GM23248 (cell line): ENCODE data around the gene SLC6A1. TPM values are rescaled to one million over a fixed set of nuclear protein-coding genes. Genes with fewer than 3 reads are reported as not detected.

Source experiments
- DNase-seq: peaks from one replicate; pipeline ENCODE4 v3.0.0-alpha.2; 2015
- H2AFZ ChIP-seq: fragments of 200-600 bp; sonication (generic); 2 replicates; pipeline ENCODE4 v1.6.1; 2016; ENCODE audit warnings: antibody characterized with exemption
- H3F3A ChIP-seq: fragments of 200-600 bp; sonication (generic); 2 replicates; pipeline ENCODE4 v1.6.1; 2016; ENCODE audit warnings: mild to moderate bottlenecking, antibody characterized with exemption, mixed run types; ENCODE audit not compliant: insufficient read depth
- H3K27ac ChIP-seq: fragments of 200-600 bp; sonication (generic); 2 replicates; pipeline ENCODE4 v1.5.1; 2016; ENCODE audit warnings: mild to moderate bottlenecking
- H3K27me3 ChIP-seq: fragments of 200-600 bp; sonication (generic); replicated peaks from 2 replicates; pipeline ENCODE4 v1.6.1; 2016; ENCODE audit warnings: mild to moderate bottlenecking; ENCODE audit not compliant: insufficient read depth
- H3K36me3 ChIP-seq: fragments of 200-600 bp; sonication (generic); 2 replicates; pipeline ENCODE4 v1.6.1; 2016; ENCODE audit warnings: low read depth, mild to moderate bottlenecking
- H3K4me1 ChIP-seq: fragments of 200-600 bp; sonication (generic); 2 replicates; pipeline ENCODE4 v1.6.1; 2016; ENCODE audit warnings: mild to moderate bottlenecking; ENCODE audit not compliant: insufficient read depth
- H3K4me2 ChIP-seq: fragments of 200-600 bp; sonication (generic); one replicate; pipeline ENCODE4 v1.6.1; 2016; ENCODE audit warnings: mild to moderate bottlenecking; ENCODE audit not compliant: unreplicated experiment
- H3K4me3 ChIP-seq: fragments of 200-600 bp; sonication (generic); 2 replicates; pipeline ENCODE4 v1.5.1; 2016; ENCODE audit warnings: mild to moderate bottlenecking
- H3K79me2 ChIP-seq: fragments of 200-600 bp; sonication (generic); 2 replicates; pipeline ENCODE4 v1.6.1; 2016; ENCODE audit warnings: mild to moderate bottlenecking; ENCODE audit not compliant: insufficient read depth
- H3K9ac ChIP-seq: fragments of 200-600 bp; sonication (generic); 2 replicates; pipeline ENCODE4 v1.6.1; 2016; ENCODE audit warnings: mild to moderate bottlenecking
- H3K9me2 ChIP-seq: fragments of 200-600 bp; sonication (generic); 2 replicates; pipeline ENCODE4 v1.6.1; 2016; ENCODE audit warnings: mixed run types, mild to moderate bottlenecking, moderate library complexity; ENCODE audit not compliant: insufficient read depth
- H3K9me3 ChIP-seq: fragments of 200-600 bp; sonication (generic); one replicate; pipeline ENCODE4 v1.6.1; 2017; ENCODE audit warnings: low read depth
- H4K20me1 ChIP-seq: fragments of 200-600 bp; sonication (generic); 2 replicates; pipeline ENCODE4 v1.6.0; 2016; ENCODE audit not compliant: insufficient read depth
- EZH2 ChIP-seq: fragments of 200-600 bp; sonication (generic); IDR thresholded peaks from 2 replicates; pipeline ENCODE4 v1.6.1; 2018; ENCODE audit warnings: antibody characterized with exemption, mild to moderate bottlenecking; ENCODE audit not compliant: insufficient read depth, poor library complexity, severe bottlenecking
- EZH2phosphoT487 ChIP-seq: fragments of 200-600 bp; sonication (generic); IDR thresholded peaks from 2 replicates; pipeline ENCODE4 v1.6.1; 2018; ENCODE audit warnings: antibody characterized with exemption, moderate library complexity, mild to moderate bottlenecking, low read depth; ENCODE audit not compliant: insufficient read depth
- WGBS, 2 experiments: methylation state at CpG; one replicate each; pipeline ENCODE4 v1.1.6; 2015 to 2017; ENCODE audit warnings: low lambda C conversion rate in 2 of 2, low coverage in 1 of 2; ENCODE audit errors: missing lambda C conversion rate in 2 of 2; 5-methylcytosine and 5-hydroxymethylcytosine counted together
- in situ Hi-C: fragments of 300-500 bp; cut with MboI; formaldehyde crosslinking; loops from 2 replicates; pipeline ENCODE4 v1.15.0; 2020
- polyA plus RNA-seq: library from polyadenylated mRNA; unstranded; fragments of >200 nt; fragmentation: Nextera tagmentation; extraction: Ambion mirVana; gene quantifications from 2 replicates; pipeline ENCODE4 v1.2.1, GENCODE V29; 2016
- total RNA-seq: library from RNA; depleted of rRNA; stranded (reverse); fragments of >200 nt; shearing (Covaris generic); gene quantifications from 2 replicates; pipeline ENCODE4 v1.2.3, GENCODE V29; 2014

SLC6A1 gene
- total and polyA plus RNA-seq, 2 experiments from 2014 or later = not detected

- DNase-seq = no peak
- Histone ChIP-seq H3K79me2 (no peaks in the 10 kb centered on the region), H3K9ac (no peak overlapping the region), H3K4me2 (no peak overlapping the region), H2AFZ (no peak overlapping the region), H3K27me3 (peaks cover 23% of the 10 kb centered on the region), H3K9me2 (no peaks in the 10 kb centered on the region), H3F3A (no peaks in the 10 kb centered on the region), H3K9me3 (no peaks in the 10 kb centered on the region), H3K27ac (no peak overlapping the region), H3K36me3 (no peaks in the 10 kb centered on the region), H3K4me3 (no peak overlapping the region), H3K4me1 (no peaks in the 10 kb centered on the region), H4K20me1 (no peaks in the 10 kb centered on the region)
- 8 to 16% methylated on average over 6 of the region's 6 CpGs for WGBS, 2 experiments
- in situ Hi-C loops = loop anchor here (10.0 kb wide), 1 partner anchor 98 kb away; no protein-coding TSS in a partner anchor
- TF ChIP-seq EZH2 (no peak), EZH2phosphoT487 (no peak)
Measured at GRCh38 chr3:10956986-10957385, 35.6 kb upstream of the SLC6A1 start.

GRCh38 chr3:10957976-10958749 is 34.4 kb upstream of the SLC6A1 start:
- Histone ChIP-seq H3K4me2 (no peak overlapping the region), H3K9ac (no peak overlapping the region), H3K4me1 (no peaks in the 10 kb centered on the region), H3K79me2 (no peaks in the 10 kb centered on the region), H3K27me3 (peaks cover 23% of the 10 kb centered on the region), H3K9me2 (no peaks in the 10 kb centered on the region), H2AFZ (no peak overlapping the region), H4K20me1 (no peaks in the 10 kb centered on the region), H3F3A (no peaks in the 10 kb centered on the region), H3K9me3 (no peaks in the 10 kb centered on the region), H3K27ac (no peak overlapping the region), H3K36me3 (no peaks in the 10 kb centered on the region), H3K4me3 (no peak overlapping the region)
- 63 to 66% methylated on average over 17 of the region's 17 CpGs for WGBS, 2 experiments
- in situ Hi-C loops = loop anchor here (10.0 kb wide), 1 partner anchor 97 kb away; no protein-coding TSS in a partner anchor
- TF ChIP-seq EZH2 (no peak), EZH2phosphoT487 (no peak)
- DNase-seq = peak; percentile 13

GRCh38 chr3:10960255-10960654 is 32.3 kb upstream of the SLC6A1 start:
- 39 to 53% methylated on average over 6 of the region's 6 CpGs for WGBS, 2 experiments
- H2AFZ ChIP-seq = no peak overlapping the region

GRCh38 chr3:10961921-10962320 is 30.6 kb upstream of the SLC6A1 start:
- H3K9ac ChIP-seq = no peak overlapping the region
- no peak overlapping the region for H3K4me2 ChIP-seq
- H3K9me2 ChIP-seq = no peaks in the 10 kb centered on the region
- in situ Hi-C loops = no loop called here
- no peak overlapping the region for H3K4me3 ChIP-seq
- no peaks in the 10 kb centered on the region for H4K20me1 ChIP-seq
- peaks cover 7% of the 10 kb centered on the region; the same call in 1 of the 2 replicates for H3K27me3 ChIP-seq
- no peak for DNase-seq
- no peaks in the 10 kb centered on the region for H3K79me2 ChIP-seq
- no peak overlapping the region for H3K27ac ChIP-seq
- 44 to 71% methylated on average over 2 of the region's 2 CpGs for WGBS, 2 experiments
- TF ChIP-seq EZH2 = no peak
- no peak for TF ChIP-seq EZH2phosphoT487
- no peaks in the 10 kb centered on the region for H3K9me3 ChIP-seq
- H2AFZ ChIP-seq = no peak overlapping the region
- no peaks in the 10 kb centered on the region for H3K4me1 ChIP-seq
- H3F3A ChIP-seq = no peaks in the 10 kb centered on the region
- H3K36me3 ChIP-seq = no peaks in the 10 kb centered on the region

More at GRCh38 chr3:10960255-10960654, 32.3 kb upstream of the SLC6A1 start:
- Histone ChIP-seq H3K4me1 (no peaks in the 10 kb centered on the region), H3F3A (no peaks in the 10 kb centered on the region), H3K9me2 (no peaks in the 10 kb centered on the region), H3K36me3 (no peaks in the 10 kb centered on the region), H3K27ac (no peak overlapping the region), H3K79me2 (no peaks in the 10 kb centered on the region), H3K9me3 (no peaks in the 10 kb centered on the region), H4K20me1 (no peaks in the 10 kb centered on the region), H3K27me3 (peaks cover 21% of the 10 kb centered on the region), H3K9ac (no peak overlapping the region), H3K4me2 (no peak overlapping the region), H3K4me3 (no peak overlapping the region)
- in situ Hi-C loops = no loop called here
- no peak for DNase-seq
- TF ChIP-seq EZH2phosphoT487 = no peak
- TF ChIP-seq EZH2 = no peak
